HG03457 (cell line): ENCODE results near the gene TRMT61B.

ENCODE experiments used
- ATAC-seq: cut with Tn5 transposase; IDR thresholded peaks from one replicate; pipeline ENCODE4 v1.9.1; 2021; ENCODE audit warnings: moderate number of reproducible peaks; ENCODE audit not compliant: unreplicated experiment

Gene TRMT61B

GRCh38 chr2:28868611-28869010, 1.5 kb downstream of the TRMT61B start:
- no peak for ATAC-seq

GRCh38 chr2:28855977-28856376, 14.1 kb downstream of the TRMT61B start:
- ATAC-seq = no peak

GRCh38 chr2:28855193-28855592, 14.9 kb downstream of the TRMT61B start:
- ATAC-seq = no peak

- no peak for ATAC-seq
Measured at GRCh38 chr2:28842042-28842441, 28.1 kb downstream of the TRMT61B start.

- ATAC-seq = no peak
Measured at GRCh38 chr2:28838971-28839370, 31.1 kb downstream of the TRMT61B start.

- ATAC-seq = no peak
Measured at GRCh38 chr2:28835781-28836180, 34.3 kb downstream of the TRMT61B start.

- ATAC-seq = no peak
Measured at GRCh38 chr2:28833740-28834470, 36.2 kb downstream of the TRMT61B start.

GRCh38 chr2:28828382-28828781, 41.7 kb downstream of the TRMT61B start:
- no peak for ATAC-seq

- no peak for ATAC-seq
Measured at GRCh38 chr2:28824870-28825269, 45.2 kb downstream of the TRMT61B start.

GRCh38 chr2:28824207-28824606, 45.9 kb downstream of the TRMT61B start:
- ATAC-seq = no peak

GRCh38 chr2:28822036-28822435, 48.1 kb downstream of the TRMT61B start:
- no peak for ATAC-seq

GRCh38 chr2:28821295-28821958, 48.7 kb downstream of the TRMT61B start:
- ATAC-seq = no peak

GRCh38 chr2:28818053-28818452, 52.1 kb downstream of the TRMT61B start:
- no peak for ATAC-seq

GRCh38 chr2:28810384-28811285, 59.5 kb downstream of the TRMT61B start, which contains the start of gene SPDYA:
SPDYA (plus strand) TSS chr2:28810834; CDS start chr2:28816015, 5,181 bp downstream.
- peak; percentile 60 for ATAC-seq

GRCh38 chr2:28809927-28810326, 60.2 kb downstream of the TRMT61B start:
- no peak for ATAC-seq

- ATAC-seq = no peak
Measured at GRCh38 chr2:28802975-28803429, 67.1 kb downstream of the TRMT61B start.

GRCh38 chr2:28801726-28802125, 68.4 kb downstream of the TRMT61B start:
- ATAC-seq = no peak
